ENCODE data around the gene MPRIP.
"Not testable (repeated sequence)": the region's sequence is repeated elsewhere in the genome, so short reads cannot be mapped to it uniquely, and the experiment has no call there.

MPRIP gene

GRCh38 chr17:17158506-17158905 lies 116.2 kb downstream of the MPRIP start:
- not testable (repeated sequence) for H3K79me1 ChIP-seq (ENCODE audit: low read length); H2BK120ac ChIP-seq (ENCODE audit: low read depth, low read length); H2BK5ac ChIP-seq (ENCODE audit: low read length); H3K4me1 ChIP-seq (ENCODE audit: control insufficient read depth, low read depth, low read length); H3K18ac ChIP-seq (ENCODE audit: low read length); H3K4ac ChIP-seq (ENCODE audit: low read depth, low read length); DNase-seq; H2BK15ac ChIP-seq (replicated peaks; ENCODE audit: low read depth); H3K23ac ChIP-seq (ENCODE audit: low read length); H3K27ac ChIP-seq (ENCODE audit: low read depth, low read length); H4K5ac ChIP-seq (ENCODE audit: low read length); H2AK5ac ChIP-seq (ENCODE audit: low read length); H3K27me3 ChIP-seq (ENCODE audit: insufficient read depth, low read length, poor library complexity); H3K56ac ChIP-seq (ENCODE audit: low read length); H3K4me2 ChIP-seq (ENCODE audit: low read length); H4K8ac ChIP-seq (ENCODE audit: low read depth, low read length); H3K79me2 ChIP-seq (ENCODE audit: control insufficient read depth, insufficient read depth, low read length); H3K4me3 ChIP-seq (ENCODE audit: low read length); H3K9ac ChIP-seq (ENCODE audit: low read length)
- H3K36me3 ChIP-seq (ENCODE audit: control insufficient read depth, insufficient read depth, low read length) = peaks cover 13% of the 10 kb centered on the region
- no CpG with 5 or more reads among the region's 33 CpGs for WGBS (ENCODE audit: extremely low coverage, insufficient coverage, low lambda C conversion rate)

GRCh38 chr17:17159571-17159970 lies 117.3 kb downstream of the MPRIP start:
- Histone ChIP-seq H3K36me3 (ENCODE audit: control insufficient read depth, insufficient read depth, low read length) (peaks cover 9% of the 10 kb centered on the region), H3K4ac (ENCODE audit: low read depth, low read length) (no peak overlapping the region)

GRCh38 chr17:17161121-17161520 lies 118.9 kb downstream of the MPRIP start:
- peaks cover 4% of the 10 kb centered on the region for H3K36me3 ChIP-seq (ENCODE audit: control insufficient read depth, insufficient read depth, low read length)

More at GRCh38 chr17:17159571-17159970, 117.3 kb downstream of the MPRIP start:
- Histone ChIP-seq H3K56ac (ENCODE audit: low read length) (no peak overlapping the region), H3K18ac (ENCODE audit: low read length) (no peak overlapping the region), H3K9ac (ENCODE audit: low read length) (no peak overlapping the region), H4K5ac (ENCODE audit: low read length) (no peak overlapping the region), H3K79me1 (ENCODE audit: low read length) (no peaks in the 10 kb centered on the region), H2BK15ac (replicated peaks; ENCODE audit: low read depth) (no peak overlapping the region), H3K4me3 (ENCODE audit: low read length) (no peak overlapping the region), H3K4me2 (ENCODE audit: low read length) (no peak overlapping the region), H3K27ac (ENCODE audit: low read depth, low read length) (no peak overlapping the region), H3K4me1 (ENCODE audit: control insufficient read depth, low read depth, low read length) (no peaks in the 10 kb centered on the region), H2BK120ac (ENCODE audit: low read depth, low read length) (no peak overlapping the region), H3K23ac (ENCODE audit: low read length) (no peak overlapping the region), H2BK5ac (ENCODE audit: low read length) (no peak overlapping the region), H4K8ac (ENCODE audit: low read depth, low read length) (no peak overlapping the region), H3K79me2 (ENCODE audit: control insufficient read depth, insufficient read depth, low read length) (no peaks in the 10 kb centered on the region), H3K27me3 (ENCODE audit: insufficient read depth, low read length, poor library complexity) (no peaks in the 10 kb centered on the region), H2AK5ac (ENCODE audit: low read length) (no peak overlapping the region)
- no CpG with 5 or more reads among the region's 4 CpGs for WGBS (ENCODE audit: extremely low coverage, insufficient coverage, low lambda C conversion rate)
- no peak for DNase-seq

GRCh38 chr17:17161759-17162158 lies 119.5 kb downstream of the MPRIP start:
- no peak overlapping the region for H3K9ac ChIP-seq (ENCODE audit: low read length)
- H3K56ac ChIP-seq (ENCODE audit: low read length) = no peak overlapping the region
- no peak overlapping the region for H2BK120ac ChIP-seq (ENCODE audit: low read depth, low read length)
- H3K4me1 ChIP-seq (ENCODE audit: control insufficient read depth, low read depth, low read length) = no peaks in the 10 kb centered on the region
- no peak overlapping the region for H3K27ac ChIP-seq (ENCODE audit: low read depth, low read length)
- no peak overlapping the region for H3K4me2 ChIP-seq (ENCODE audit: low read length)
- H3K36me3 ChIP-seq (ENCODE audit: control insufficient read depth, insufficient read depth, low read length) = peaks cover 4% of the 10 kb centered on the region
- H3K18ac ChIP-seq (ENCODE audit: low read length) = no peak overlapping the region
- no peak overlapping the region for H2BK5ac ChIP-seq (ENCODE audit: low read length)
- H4K8ac ChIP-seq (ENCODE audit: low read depth, low read length) = no peak overlapping the region
- H3K79me1 ChIP-seq (ENCODE audit: low read length) = no peaks in the 10 kb centered on the region
- H3K79me2 ChIP-seq (ENCODE audit: control insufficient read depth, insufficient read depth, low read length) = no peaks in the 10 kb centered on the region
- no peak for DNase-seq
- H2BK15ac ChIP-seq (replicated peaks; ENCODE audit: low read depth) = no peak overlapping the region
- no peak overlapping the region for H3K4me3 ChIP-seq (ENCODE audit: low read length)
- no peaks in the 10 kb centered on the region for H3K27me3 ChIP-seq (ENCODE audit: insufficient read depth, low read length, poor library complexity)
- no CpG with 5 or more reads among the region's 4 CpGs for WGBS (ENCODE audit: extremely low coverage, insufficient coverage, low lambda C conversion rate)
- no peak overlapping the region for H2AK5ac ChIP-seq (ENCODE audit: low read length)
- no peak overlapping the region for H4K5ac ChIP-seq (ENCODE audit: low read length)
- H3K4ac ChIP-seq (ENCODE audit: low read depth, low read length) = no peak overlapping the region
- H3K23ac ChIP-seq (ENCODE audit: low read length) = no peak overlapping the region

More at GRCh38 chr17:17161121-17161520, 118.9 kb downstream of the MPRIP start:
- no peak overlapping the region for H2BK120ac ChIP-seq (ENCODE audit: low read depth, low read length)
- no peak overlapping the region for H2AK5ac ChIP-seq (ENCODE audit: low read length)
- H3K56ac ChIP-seq (ENCODE audit: low read length) = no peak overlapping the region
- no peaks in the 10 kb centered on the region for H3K4me1 ChIP-seq (ENCODE audit: control insufficient read depth, low read depth, low read length)
- H2BK5ac ChIP-seq (ENCODE audit: low read length) = no peak overlapping the region
- no CpG with 5 or more reads among the region's 6 CpGs for WGBS (ENCODE audit: extremely low coverage, insufficient coverage, low lambda C conversion rate)
- H4K8ac ChIP-seq (ENCODE audit: low read depth, low read length) = no peak overlapping the region
- H3K4me3 ChIP-seq (ENCODE audit: low read length) = no peak overlapping the region
- no peak for DNase-seq
- no peak overlapping the region for H3K23ac ChIP-seq (ENCODE audit: low read length)
- no peaks in the 10 kb centered on the region for H3K79me2 ChIP-seq (ENCODE audit: control insufficient read depth, insufficient read depth, low read length)
- no peaks in the 10 kb centered on the region for H3K79me1 ChIP-seq (ENCODE audit: low read length)
- H3K9ac ChIP-seq (ENCODE audit: low read length) = no peak overlapping the region
- no peak overlapping the region for H3K27ac ChIP-seq (ENCODE audit: low read depth, low read length)
- no peak overlapping the region for H3K18ac ChIP-seq (ENCODE audit: low read length)
- H3K4ac ChIP-seq (ENCODE audit: low read depth, low read length) = no peak overlapping the region
- H3K27me3 ChIP-seq (ENCODE audit: insufficient read depth, low read length, poor library complexity) = no peaks in the 10 kb centered on the region
- no peak overlapping the region for H2BK15ac ChIP-seq (replicated peaks; ENCODE audit: low read depth)
- H3K4me2 ChIP-seq (ENCODE audit: low read length) = no peak overlapping the region
- H4K5ac ChIP-seq (ENCODE audit: low read length) = no peak overlapping the region

GRCh38 chr17:17164156-17164555 lies 121.9 kb downstream of the MPRIP start:
- Histone ChIP-seq H2BK15ac (replicated peaks; ENCODE audit: low read depth) (no peak overlapping the region), H3K9ac (ENCODE audit: low read length) (no peak overlapping the region), H4K8ac (ENCODE audit: low read depth, low read length) (no peak overlapping the region), H3K4me1 (ENCODE audit: control insufficient read depth, low read depth, low read length) (no peaks in the 10 kb centered on the region), H3K36me3 (ENCODE audit: control insufficient read depth, insufficient read depth, low read length) (peaks cover 1% of the 10 kb centered on the region), H2BK120ac (ENCODE audit: low read depth, low read length) (no peak overlapping the region), H3K4ac (ENCODE audit: low read depth, low read length) (no peak overlapping the region), H3K18ac (ENCODE audit: low read length) (no peak overlapping the region), H3K23ac (ENCODE audit: low read length) (no peak overlapping the region), H3K79me2 (ENCODE audit: control insufficient read depth, insufficient read depth, low read length) (no peaks in the 10 kb centered on the region), H3K4me3 (ENCODE audit: low read length) (no peak overlapping the region), H2BK5ac (ENCODE audit: low read length) (no peak overlapping the region), H3K56ac (ENCODE audit: low read length) (no peak overlapping the region), H3K27ac (ENCODE audit: low read depth, low read length) (no peak overlapping the region), H3K79me1 (ENCODE audit: low read length) (no peaks in the 10 kb centered on the region), H4K5ac (ENCODE audit: low read length) (no peak overlapping the region), H3K4me2 (ENCODE audit: low read length) (no peak overlapping the region), H3K27me3 (ENCODE audit: insufficient read depth, low read length, poor library complexity) (no peaks in the 10 kb centered on the region), H2AK5ac (ENCODE audit: low read length) (no peak overlapping the region)
- no CpG with 5 or more reads among the region's 25 CpGs for WGBS (ENCODE audit: extremely low coverage, insufficient coverage, low lambda C conversion rate)
- DNase-seq = no peak

- Histone ChIP-seq H3K18ac (ENCODE audit: low read length) (no peak overlapping the region), H3K27ac (ENCODE audit: low read depth, low read length) (no peak overlapping the region), H3K4ac (ENCODE audit: low read depth, low read length) (no peak overlapping the region), H3K36me3 (ENCODE audit: control insufficient read depth, insufficient read depth, low read length) (peaks cover 1% of the 10 kb centered on the region), H3K4me2 (ENCODE audit: low read length) (no peak overlapping the region), H3K4me3 (ENCODE audit: low read length) (no peak overlapping the region), H4K5ac (ENCODE audit: low read length) (no peak overlapping the region), H2BK15ac (replicated peaks; ENCODE audit: low read depth) (no peak overlapping the region), H4K8ac (ENCODE audit: low read depth, low read length) (no peak overlapping the region), H3K79me2 (ENCODE audit: control insufficient read depth, insufficient read depth, low read length) (no peaks in the 10 kb centered on the region), H3K4me1 (ENCODE audit: control insufficient read depth, low read depth, low read length) (no peaks in the 10 kb centered on the region), H3K56ac (ENCODE audit: low read length) (no peak overlapping the region), H3K23ac (ENCODE audit: low read length) (no peak overlapping the region), H2BK120ac (ENCODE audit: low read depth, low read length) (no peak overlapping the region), H2AK5ac (ENCODE audit: low read length) (no peak overlapping the region), H3K79me1 (ENCODE audit: low read length) (no peaks in the 10 kb centered on the region), H3K9ac (ENCODE audit: low read length) (no peak overlapping the region), H2BK5ac (ENCODE audit: low read length) (no peak overlapping the region), H3K27me3 (ENCODE audit: insufficient read depth, low read length, poor library complexity) (no peaks in the 10 kb centered on the region)
- DNase-seq = no peak
- no CpG with 5 or more reads among the region's 17 CpGs for WGBS (ENCODE audit: extremely low coverage, insufficient coverage, low lambda C conversion rate)
These were observed 122.4 kb downstream of the MPRIP start for GRCh38 chr17:17164676-17165075.
